Endothelial cell of umbilical vein (primary cell): ENCODE data around the gene SOX12. TPM values are rescaled to one million over a fixed set of nuclear protein-coding genes. Genes with fewer than 3 reads are reported as not detected.
A peak's percentile ranks its signal among the peaks of the same experiment; 100 is the strongest.

ENCODE experiments used
- BruUV-seq: library from RNA; stranded (reverse); fragments of 400-500 nt; replicated peaks from 2 replicates; lab custom pipeline; 2021; lab: Mats Ljungman, UMichigan
- CTCF ChIA-PET: fragments of 300-600, 350-600 bp; sonication (Branson Sonifier 250); formaldehyde crosslinking; loops from one replicate; lab custom pipeline; 2021; ENCODE audit warnings: antibody characterized with exemption, inconsistent platforms; lab: Charles Lee
- POLR2A ChIA-PET: fragments of 300-600, 350-600 bp; sonication (Branson Sonifier 250); formaldehyde crosslinking; loops from one replicate; lab custom pipeline; 2021; ENCODE audit warnings: antibody characterized with exemption, inconsistent platforms; lab: Charles Lee
- DNase-seq: peaks from one replicate; pipeline ENCODE4 v3.0.0-alpha.2; 2011; ENCODE audit warnings: low read depth, low spot score
- FAIRE-seq: peaks from 2 replicates; lab custom pipeline; 2011; peaks lifted over from hg19 to GRCh38; lab: Jason Lieb, UNC
- H2AFZ ChIP-seq: 2 replicates; pipeline ENCODE4 v1.6.0; 2012; ENCODE audit warnings: low read depth, low read length, control low read depth, inconsistent platforms
- H3K27ac ChIP-seq: 2 replicates; pipeline ENCODE4 v1.5.1; 2011; ENCODE audit warnings: low read depth, mild to moderate bottlenecking, control low read depth, low read length, moderate library complexity; ENCODE audit not compliant: insufficient read depth
- H3K27me3 ChIP-seq, 2 experiments: 2 replicates each; pipeline versions ENCODE4 v1.6.0 to v1.6.1; 2011; ENCODE audit warnings: low read length in 2 of 2, mixed read lengths in 1 of 2; ENCODE audit not compliant: control insufficient read depth in 2 of 2, insufficient read depth in 2 of 2
- H3K36me3 ChIP-seq, 2 experiments: 2 replicates in 1 of 2; 3 replicates in 1 of 2; pipeline ENCODE4 v1.5.1; 2011; ENCODE audit warnings: low read length in 2 of 2, mild to moderate bottlenecking in 1 of 2, moderate library complexity in 1 of 2; ENCODE audit not compliant: control insufficient read depth in 2 of 2, insufficient read depth in 2 of 2; ENCODE audit errors: extremely low read depth in 1 of 2
- H3K4me1 ChIP-seq: 3 replicates; pipeline ENCODE4 v1.5.1; 2011; ENCODE audit warnings: mild to moderate bottlenecking, low read length; ENCODE audit not compliant: control insufficient read depth, insufficient read depth; ENCODE audit errors: extremely low read depth
- H3K4me2 ChIP-seq: 2 replicates; pipeline ENCODE4 v1.6.1; 2011; ENCODE audit warnings: low read length, control low read depth, mixed read lengths; ENCODE audit not compliant: insufficient read depth
- H3K4me3 ChIP-seq, 3 experiments: fragments of 200-600 bp in 1 of 3; sonication (generic), shearing (Covaris generic) in 1 of 3; replicated peaks in 1 of 3; 2 replicates each; pipeline ENCODE4 v1.5.1; 2011 to 2016; ENCODE audit warnings: control low read depth in 3 of 3, low read length in 3 of 3, mild to moderate bottlenecking in 2 of 3, inconsistent platforms in 1 of 3, low read depth in 1 of 3, moderate library complexity in 1 of 3; ENCODE audit not compliant: insufficient read depth in 1 of 3
- H3K79me2 ChIP-seq: 2 replicates; pipeline ENCODE4 v1.6.0; 2012; ENCODE audit warnings: low read length, inconsistent platforms; ENCODE audit not compliant: control insufficient read depth, insufficient read depth
- H3K9ac ChIP-seq: replicated peaks from 2 replicates; pipeline ENCODE3; 2011; ENCODE audit warnings: low read length, control low read depth; ENCODE audit not compliant: insufficient read depth; ENCODE audit errors: extremely low read depth
- H3K9me1 ChIP-seq: replicated peaks from 3 replicates; pipeline ENCODE4 v1.6.0; 2011; ENCODE audit warnings: mild to moderate bottlenecking, low read length; ENCODE audit not compliant: control insufficient read depth, insufficient read depth; ENCODE audit errors: extremely low read depth
- H3K9me3 ChIP-seq: replicated peaks from 2 replicates; pipeline ENCODE4 v1.5.1; 2012; ENCODE audit warnings: low read length, inconsistent platforms; ENCODE audit not compliant: control insufficient read depth, insufficient read depth
- H4K20me1 ChIP-seq: replicated peaks from 2 replicates; pipeline ENCODE3; 2011; ENCODE audit warnings: mild to moderate bottlenecking, low read length; ENCODE audit not compliant: control insufficient read depth, insufficient read depth; ENCODE audit errors: extremely low read depth
- CTCF ChIP-seq, 2 donors: IDR thresholded peaks; 1 replicate in 1 of 2; 2 replicates in 1 of 2; pipeline ENCODE4 v1.5.1; 2011; ENCODE audit warnings: low read length in 2 of 2, mild to moderate bottlenecking in 2 of 2, moderate library complexity in 2 of 2, control low read depth in 1 of 2, inconsistent platforms in 1 of 2, low read depth in 1 of 2; ENCODE audit not compliant: insufficient read depth in 1 of 2; ENCODE audit errors: extremely low read depth in 1 of 2
- EZH2 ChIP-seq: IDR thresholded peaks from 2 replicates; pipeline ENCODE4 v1.6.1; 2012; ENCODE audit warnings: borderline replicate concordance, low read depth, mild to moderate bottlenecking, moderate library complexity, low read length, inconsistent platforms; ENCODE audit not compliant: severe bottlenecking
- FOS ChIP-seq: IDR thresholded peaks from 2 replicates; pipeline ENCODE4 v1.6.1; 2011; ENCODE audit warnings: mild to moderate bottlenecking, low read length, moderate library complexity, borderline replicate concordance; ENCODE audit not compliant: insufficient read depth
- GATA2 ChIP-seq: IDR thresholded peaks from 2 replicates; pipeline ENCODE4 v1.7.0; 2011; ENCODE audit warnings: low read depth, mild to moderate bottlenecking, moderate library complexity, mixed read lengths, low read length; ENCODE audit not compliant: insufficient read length, insufficient read depth
- JUN ChIP-seq: IDR thresholded peaks from 2 replicates; pipeline ENCODE4 v1.6.1; 2011; ENCODE audit warnings: borderline replicate concordance, low read depth; ENCODE audit not compliant: insufficient read length, insufficient read depth
- MAX ChIP-seq: IDR thresholded peaks from 2 replicates; pipeline ENCODE4 v1.6.1; 2011; ENCODE audit not compliant: insufficient read depth, insufficient read length
- MYC ChIP-seq: IDR thresholded peaks from one replicate; pipeline ENCODE4 v1.6.1; 2011; ENCODE audit warnings: mild to moderate bottlenecking, low read depth, low read length
- POLR2A ChIP-seq: IDR thresholded peaks from 2 replicates; pipeline ENCODE4 v1.6.1; 2012; ENCODE audit warnings: low read depth, mild to moderate bottlenecking, control low read depth, low read length
- POLR2AphosphoS5 ChIP-seq: IDR thresholded peaks from 2 replicates; pipeline ENCODE4 v1.6.1; 2012; ENCODE audit warnings: low read depth, mild to moderate bottlenecking, control low read depth, low read length, moderate library complexity; ENCODE audit not compliant: insufficient read depth
- dilution Hi-C: fragments of 300-500 bp; cut with MboI; formaldehyde crosslinking; loops from one replicate; pipeline ENCODE4 v1.15.0; 2019; ENCODE audit warnings: low sequenced_read_pairs; ENCODE audit not compliant: extremely low pct_ligation_motif_present
- intact Hi-C: fragments of 100-400 bp; cut with micrococcal nuclease; formaldehyde crosslinking; loops from one replicate; pipeline ENCODE4 v1.10.0; 2022
- polyA plus RNA-seq, 4 experiments: library from polyadenylated mRNA; depleted of rRNA in 3 of 4; stranded (reverse) in 3 of 4; unstranded in 1 of 4; fragments of >200 nt; gene quantifications; 2 replicates each; pipeline versions ENCODE4 v1.2.1 to v1.2.3, GENCODE V29; 2011 to 2012; ENCODE audit warnings: missing spikeins in 1 of 4
- total RNA-seq: library from RNA; stranded (reverse); gene quantifications from 2 replicates; pipeline ENCODE4 v1.2.3, GENCODE V29; 2021

The SOX12 gene
- total and polyA plus RNA-seq, 2 donors (not counting 3 experiments of a cell fraction or from before 2014, with no cell fraction given) = 6.2 to 37.7 TPM

- TSS peak; percentile 57 for BruUV-seq
- ChIA-PET CTCF (interaction anchor here (1.9 kb wide), 1 partner anchor 24 kb away, joined by 5 read pairs; no protein-coding TSS in a partner anchor), POLR2A (no interaction called here)
- H3K4me1 ChIP-seq = peaks cover 27% of the 10 kb centered on the region
- H3K4me2 ChIP-seq = peak within 1 kb of the TSS; percentile 86
- H3K27ac ChIP-seq = peak within 1 kb of the TSS; percentile 54
- dilution Hi-C loops (no loop called here), intact Hi-C loops (loop anchor here (1.0 kb wide), 3 partner anchors 8 to 37 kb away; no protein-coding TSS in a partner anchor)
- peak within 1 kb of the TSS; percentile 87 for H2AFZ ChIP-seq
- no peaks in the 10 kb centered on the region for H3K9me1 ChIP-seq
- no peaks in the 10 kb centered on the region for H3K36me3 ChIP-seq
- peaks cover 11% of the 10 kb centered on the region for H3K79me2 ChIP-seq
- H3K9me3 ChIP-seq = no peaks in the 10 kb centered on the region
- DNase-seq = peak; percentile 94
- no peak for TF ChIP-seq JUN
- peak; percentile 70 for TF ChIP-seq POLR2A
- no peak for TF ChIP-seq MYC
- TF ChIP-seq CTCF (IDR thresholded peaks at IDR 0.05; ENCODE audit: extremely low read depth in 1 of 2, insufficient read depth in 1 of 2, low read depth in 1 of 2, low read length in 2 of 2) = peak; percentile 22 to 62
- TF ChIP-seq FOS = no peak
- TF ChIP-seq POLR2AphosphoS5 = peak; percentile 46
- TF ChIP-seq MAX = no peak
- no peak for TF ChIP-seq EZH2
- TF ChIP-seq GATA2 = no peak
- no peaks in the 10 kb centered on the region for H4K20me1 ChIP-seq
- FAIRE-seq = peak; percentile 98
- peak within 1 kb of the TSS; percentile 82 to 98 (median 87) for H3K4me3 ChIP-seq
- H3K27me3 ChIP-seq = no peaks in the 10 kb centered on the region
- H3K9ac ChIP-seq = peak within 1 kb of the TSS; percentile 78
Observed at GRCh38 chr20:290084-290831, 35.1 kb upstream of the SOX12 start, which contains the start of gene C20orf96. Gene C20orf96, minus strand, starts transcription at chr20:290750. Its CDS starts 140 bp downstream, at chr20:290610.
